GM12874 (cell line): Measurements from ENCODE around the gene PVALEF.

Experiments used
- CTCF ChIP-seq: IDR thresholded peaks from 2 replicates; pipeline ENCODE4 v1.5.1; 2011; ENCODE audit warnings: low read depth, mild to moderate bottlenecking, control low read depth, low read length, moderate library complexity; ENCODE audit not compliant: insufficient read depth

PVALEF gene

GRCh38 chr17:81126281-81127132, 38.8 kb upstream of the PVALEF start:
- no peak for TF ChIP-seq CTCF

GRCh38 chr17:81127133-81127455, 38.2 kb upstream of the PVALEF start:
- TF ChIP-seq CTCF: no peak

- no peak for TF ChIP-seq CTCF
These were observed 37.7 kb upstream of the PVALEF start for GRCh38 chr17:81127526-81128177.

- no peak for TF ChIP-seq CTCF
These were observed 37.0 kb upstream of the PVALEF start for GRCh38 chr17:81128338-81128737.

- no peak for TF ChIP-seq CTCF
These were observed 36.5 kb upstream of the PVALEF start for GRCh38 chr17:81128774-81129173.

- TF ChIP-seq CTCF: no peak
These were observed 36.0 kb upstream of the PVALEF start for GRCh38 chr17:81129289-81129688.

GRCh38 chr17:81129711-81130367, 35.5 kb upstream of the PVALEF start:
- no peak for TF ChIP-seq CTCF
